Measurements from ENCODE around the gene CAPN2.

- TF ChIP-seq, protein P1, sequence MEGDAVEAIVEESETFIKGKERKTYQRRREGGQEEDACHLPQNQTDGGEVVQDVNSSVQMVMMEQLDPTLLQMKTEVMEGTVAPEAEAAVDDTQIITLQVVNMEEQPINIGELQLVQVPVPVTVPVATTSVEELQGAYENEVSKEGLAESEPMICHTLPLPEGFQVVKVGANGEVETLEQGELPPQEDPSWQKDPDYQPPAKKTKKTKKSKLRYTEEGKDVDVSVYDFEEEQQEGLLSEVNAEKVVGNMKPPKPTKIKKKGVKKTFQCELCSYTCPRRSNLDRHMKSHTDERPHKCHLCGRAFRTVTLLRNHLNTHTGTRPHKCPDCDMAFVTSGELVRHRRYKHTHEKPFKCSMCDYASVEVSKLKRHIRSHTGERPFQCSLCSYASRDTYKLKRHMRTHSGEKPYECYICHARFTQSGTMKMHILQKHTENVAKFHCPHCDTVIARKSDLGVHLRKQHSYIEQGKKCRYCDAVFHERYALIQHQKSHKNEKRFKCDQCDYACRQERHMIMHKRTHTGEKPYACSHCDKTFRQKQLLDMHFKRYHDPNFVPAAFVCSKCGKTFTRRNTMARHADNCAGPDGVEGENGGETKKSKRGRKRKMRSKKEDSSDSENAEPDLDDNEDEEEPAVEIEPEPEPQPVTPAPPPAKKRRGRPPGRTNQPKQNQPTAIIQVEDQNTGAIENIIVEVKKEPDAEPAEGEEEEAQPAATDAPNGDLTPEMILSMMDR (conservative IDR thresholded peaks at IDR 0.05; ENCODE audit: low read depth in 2 of 2): no peak
- no peak for TF ChIP-seq EZH2phosphoT487 (IDR thresholded peaks at IDR 0.05; ENCODE audit: unreplicated experiment)
- TF ChIP-seq EZH2 (IDR thresholded peaks at IDR 0.05; ENCODE audit: low read depth, unreplicated experiment): no peak
- no peak for TF ChIP-seq ETS1 (IDR thresholded peaks at IDR 0.05)
- no peak for TF ChIP-seq REST (IDR thresholded peaks at IDR 0.05; ENCODE audit: unreplicated experiment)
- no peak for TF ChIP-seq ZNF462 (CRISPR knock-in tag; IDR thresholded peaks at IDR 0.05)
- no peak for TF ChIP-seq CREB1 (CRISPR knock-in tag; IDR thresholded peaks at IDR 0.05; ENCODE audit: low read depth)
- TF ChIP-seq POLR2AphosphoS5 (IDR thresholded peaks at IDR 0.05; ENCODE audit: low read depth): no peak
- TF ChIP-seq ZNF331 (CRISPR knock-in tag; IDR thresholded peaks at IDR 0.05; ENCODE audit: low read depth): no peak
- TF ChIP-seq JUNB (IDR thresholded peaks at IDR 0.05; ENCODE audit: unreplicated experiment): no peak
- no peak for TF ChIP-seq STAT1 (IDR thresholded peaks at IDR 0.05; ENCODE audit: unreplicated experiment)
Observed at GRCh38 chr1:223715604-223716172, 3.3 kb downstream of the CAPN2 start.
